GM18870 (cell line): ENCODE results near the gene TRMT1L.
"Not testable (repeated sequence)": the region's sequence is repeated elsewhere in the genome, so short reads cannot be mapped to it uniquely, and the experiment has no call there.

Experiments
- ATAC-seq: cut with Tn5 transposase; IDR thresholded peaks from one replicate; pipeline ENCODE4 v1.9.1; 2021; ENCODE audit warnings: moderate library complexity; ENCODE audit not compliant: unreplicated experiment

TRMT1L gene, protein sequence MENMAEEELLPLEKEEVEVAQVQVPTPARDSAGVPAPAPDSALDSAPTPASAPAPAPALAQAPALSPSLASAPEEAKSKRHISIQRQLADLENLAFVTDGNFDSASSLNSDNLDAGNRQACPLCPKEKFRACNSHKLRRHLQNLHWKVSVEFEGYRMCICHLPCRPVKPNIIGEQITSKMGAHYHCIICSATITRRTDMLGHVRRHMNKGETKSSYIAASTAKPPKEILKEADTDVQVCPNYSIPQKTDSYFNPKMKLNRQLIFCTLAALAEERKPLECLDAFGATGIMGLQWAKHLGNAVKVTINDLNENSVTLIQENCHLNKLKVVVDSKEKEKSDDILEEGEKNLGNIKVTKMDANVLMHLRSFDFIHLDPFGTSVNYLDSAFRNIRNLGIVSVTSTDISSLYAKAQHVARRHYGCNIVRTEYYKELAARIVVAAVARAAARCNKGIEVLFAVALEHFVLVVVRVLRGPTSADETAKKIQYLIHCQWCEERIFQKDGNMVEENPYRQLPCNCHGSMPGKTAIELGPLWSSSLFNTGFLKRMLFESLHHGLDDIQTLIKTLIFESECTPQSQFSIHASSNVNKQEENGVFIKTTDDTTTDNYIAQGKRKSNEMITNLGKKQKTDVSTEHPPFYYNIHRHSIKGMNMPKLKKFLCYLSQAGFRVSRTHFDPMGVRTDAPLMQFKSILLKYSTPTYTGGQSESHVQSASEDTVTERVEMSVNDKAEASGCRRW

DNA sequence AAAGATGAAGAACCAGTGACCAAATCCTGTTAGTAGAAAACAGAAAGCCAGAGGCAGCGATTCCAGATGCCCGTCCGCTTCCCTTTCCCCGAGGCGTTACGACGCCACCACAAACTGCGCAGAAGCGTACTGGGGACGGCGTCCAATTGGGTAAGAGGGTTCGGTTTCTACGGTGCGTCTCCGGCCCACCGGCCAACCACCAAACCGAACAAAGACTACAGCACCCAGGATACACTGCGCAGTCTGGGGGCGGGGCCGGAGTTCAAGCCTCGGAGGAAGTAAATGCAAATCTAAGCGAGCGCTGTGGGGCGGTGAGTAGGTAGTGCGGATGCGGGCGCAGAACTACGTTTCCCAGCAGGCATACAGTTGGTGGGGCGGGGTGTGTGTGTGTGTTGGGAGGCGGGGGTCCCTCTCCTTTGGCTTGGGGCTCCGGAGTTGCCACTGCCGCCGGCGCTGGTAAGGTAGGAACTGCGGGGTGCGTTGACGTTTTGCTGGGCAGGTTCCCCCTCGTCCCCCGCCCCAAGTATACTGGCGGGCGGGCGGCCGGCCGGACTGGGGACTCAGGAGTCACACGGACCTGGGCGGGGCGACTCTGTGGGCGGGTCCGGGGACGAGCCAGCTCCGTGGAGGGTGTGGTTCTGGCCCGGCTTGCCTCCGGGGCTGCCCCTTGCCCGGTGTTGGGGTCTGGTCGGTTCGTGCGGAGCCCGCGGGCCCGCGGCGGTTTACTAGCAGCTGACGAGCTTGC, at the start of gene TRMT1L, which contains the start of gene SWT1:
Gene TRMT1L (minus strand): TSS at position 100 of the 745 bp plus-strand sequence. CDS start 241 bp downstream, outside the sequence.
Gene SWT1 (plus strand): TSS at position 314 of the 745 bp plus-strand sequence. CDS start 3,675 bp downstream, outside the sequence.
- ATAC-seq = peak; percentile 93

GRCh38 chr1:185200889-185201288, 44.1 kb upstream of the TRMT1L start:
- no peak for ATAC-seq

GRCh38 chr1:185198712-185199111, 42.0 kb upstream of the TRMT1L start:
- not testable (repeated sequence) for ATAC-seq

GRCh38 chr1:185193756-185194155, 37.0 kb upstream of the TRMT1L start:
- ATAC-seq = no peak

- peak; percentile 85 for ATAC-seq
These were observed 13.6 kb upstream of the TRMT1L start for GRCh38 chr1:185170291-185170848.

DNA sequence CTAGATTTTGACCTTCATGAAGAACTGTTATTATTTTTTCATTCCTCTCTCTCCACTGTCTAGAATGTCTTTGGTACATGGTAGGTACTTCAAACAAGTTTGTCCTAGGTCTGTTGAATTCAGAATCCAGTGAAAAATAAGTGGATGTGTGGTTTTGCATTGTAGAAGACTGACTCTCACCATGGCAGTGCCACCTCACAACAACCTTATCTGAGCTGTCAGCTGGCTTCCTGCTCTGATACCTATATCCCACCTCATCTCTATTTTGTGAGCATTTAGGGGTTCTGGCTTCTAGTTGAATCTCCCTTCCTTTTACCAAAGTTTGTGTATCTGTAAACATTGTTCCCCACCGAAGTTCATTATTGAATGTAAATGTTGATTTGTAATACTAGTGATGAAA, 9.4 kb upstream of the TRMT1L start:
- no peak for ATAC-seq

DNA sequence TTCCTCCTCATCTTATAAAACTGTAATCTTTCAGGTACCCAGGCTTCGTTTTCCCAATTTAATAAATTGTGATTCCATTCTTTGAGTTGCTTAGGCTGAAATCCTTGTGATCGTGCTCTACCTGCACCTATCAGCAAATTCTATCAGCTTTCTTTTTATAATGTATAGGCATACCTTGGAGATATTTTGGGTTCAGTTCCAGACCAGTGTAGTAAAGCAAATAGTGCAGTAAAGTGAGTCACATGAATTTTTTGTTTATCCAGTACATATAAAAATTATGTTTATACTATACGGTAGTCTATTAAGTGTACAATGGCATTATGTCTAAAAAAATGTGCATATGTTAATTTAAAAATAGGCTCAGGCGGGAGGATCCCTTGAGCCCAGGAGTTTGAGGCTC, 5.7 kb upstream of the TRMT1L start:
- ATAC-seq = no peak

- ATAC-seq = no peak
These were observed 3.2 kb upstream of the TRMT1L start for GRCh38 chr1:185159966-185160365.

GRCh38 chr1:185158800-185159199, 2.0 kb upstream of the TRMT1L start:
- no peak for ATAC-seq

DNA sequence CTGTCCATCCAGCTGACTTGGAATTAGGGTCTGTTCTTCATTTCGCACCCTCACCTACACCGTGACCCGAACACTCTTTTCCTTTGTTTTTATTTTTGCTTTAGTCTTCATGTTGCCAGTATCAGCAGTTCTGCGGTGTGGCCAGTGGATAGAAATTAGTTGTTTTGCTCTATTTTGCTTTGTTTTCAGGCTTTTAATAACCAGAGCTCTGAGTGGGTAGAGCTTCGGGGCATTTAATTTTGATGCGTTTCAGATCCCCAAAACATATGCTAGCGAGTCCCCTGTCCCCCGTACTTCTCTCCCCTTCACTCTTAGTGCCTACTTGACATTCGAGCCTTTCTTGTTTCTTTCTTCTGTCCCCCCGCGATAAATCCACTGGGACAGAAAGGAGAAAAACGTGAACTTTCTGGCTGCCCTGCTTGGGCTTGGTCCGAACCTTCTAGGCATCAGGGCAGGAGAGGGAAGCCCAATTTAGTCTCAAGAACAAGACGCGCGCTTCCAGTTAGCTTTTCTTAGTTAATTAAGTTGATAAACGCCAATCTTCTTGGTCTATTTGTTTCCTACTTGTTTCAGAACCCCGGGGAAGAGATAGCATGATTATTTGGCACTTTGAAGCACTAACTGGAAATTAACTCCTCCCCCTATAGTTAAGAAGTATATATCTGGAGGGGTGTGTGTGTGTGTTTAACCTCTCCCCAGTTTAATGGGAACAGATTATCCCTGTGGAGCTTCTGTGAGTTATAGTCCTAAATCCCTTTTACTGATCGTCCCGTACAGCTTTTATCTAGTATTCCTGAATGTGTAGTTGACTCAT, 1.1 kb upstream of the TRMT1L start:
- ATAC-seq = no peak

GRCh38 chr1:185156288-185156853, 382 bp downstream of the TRMT1L start:
- peak; percentile 25 for ATAC-seq

DNA sequence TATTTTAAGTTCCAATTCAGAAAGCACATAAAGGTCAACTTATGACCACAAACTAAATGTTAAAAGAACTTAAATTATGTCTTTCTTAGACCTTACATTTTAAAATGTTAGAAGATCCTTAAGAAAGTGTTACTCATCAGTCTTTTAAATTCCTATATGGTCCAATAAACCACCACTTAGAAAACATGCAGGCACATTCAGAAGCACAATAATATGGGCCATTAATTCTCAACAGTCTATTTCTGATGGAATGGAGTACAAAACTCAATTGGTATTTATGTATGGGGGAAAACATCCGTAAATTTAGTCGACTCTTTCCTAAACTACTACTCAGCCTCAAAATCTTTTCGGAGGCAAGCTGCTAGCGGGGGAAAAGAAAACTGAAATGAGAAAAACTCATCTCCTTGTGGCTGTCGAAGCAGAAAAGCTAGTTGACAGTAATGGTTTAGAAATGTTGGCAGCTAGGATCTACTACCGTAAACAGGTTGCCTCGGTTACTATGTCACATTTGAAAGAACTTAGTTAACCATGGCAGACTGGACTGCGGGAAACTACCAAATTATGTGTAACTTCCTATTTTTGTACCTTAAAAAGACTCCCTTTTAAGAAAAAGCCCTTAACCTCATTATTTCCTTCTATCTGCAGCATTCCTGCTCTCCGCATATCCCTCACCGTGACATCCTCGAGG, 1.0 kb downstream of the TRMT1L start:
- no peak for ATAC-seq

- ATAC-seq = no peak
These were observed 1.7 kb downstream of the TRMT1L start for GRCh38 chr1:185154912-185155513.

DNA sequence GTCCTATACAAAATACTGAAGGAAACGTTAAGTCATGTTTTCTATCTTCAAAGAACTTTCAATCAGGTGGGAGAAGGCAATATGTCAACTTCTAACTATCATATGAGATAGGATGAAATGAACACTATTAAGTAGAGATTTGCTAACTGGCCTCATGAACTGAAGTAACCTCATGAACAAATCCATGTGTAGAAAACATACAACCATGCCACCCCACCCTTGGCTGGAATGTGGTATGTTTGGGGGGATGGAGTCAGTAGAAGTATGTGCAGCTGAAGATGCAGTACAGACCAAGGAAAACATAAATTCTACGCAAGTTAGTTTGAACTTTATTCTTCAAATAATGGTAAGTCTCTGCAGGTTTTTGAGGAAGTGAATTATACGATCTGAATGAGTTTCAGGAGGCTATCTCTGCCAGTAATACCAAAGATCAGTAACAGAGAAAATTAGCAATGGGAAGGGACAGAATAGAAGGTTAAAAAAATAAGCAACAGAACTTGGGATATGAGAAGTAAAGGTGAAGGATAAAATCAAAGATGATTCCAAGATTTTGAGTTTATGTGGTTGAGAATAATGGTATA, 4.5 kb downstream of the TRMT1L start:
- no peak for ATAC-seq

DNA sequence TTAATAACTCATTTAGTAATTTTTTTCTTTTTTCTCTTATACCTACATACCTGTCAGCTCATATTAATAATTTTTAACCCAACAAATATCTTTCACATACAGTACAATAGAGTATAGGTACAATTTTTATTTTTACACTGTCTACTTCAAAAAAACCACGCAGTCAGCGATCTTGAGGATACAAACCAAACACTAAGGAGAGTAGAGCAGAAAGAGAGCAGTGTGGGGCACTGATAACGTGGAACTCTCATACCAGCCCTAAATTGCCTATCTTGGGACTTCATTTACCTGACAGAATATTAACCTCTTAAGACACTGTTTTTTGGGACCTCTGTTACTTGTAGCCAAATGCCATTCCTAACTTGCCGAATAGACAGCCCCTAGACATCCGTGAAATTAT, 5.5 kb downstream of the TRMT1L start:
- ATAC-seq = no peak

DNA sequence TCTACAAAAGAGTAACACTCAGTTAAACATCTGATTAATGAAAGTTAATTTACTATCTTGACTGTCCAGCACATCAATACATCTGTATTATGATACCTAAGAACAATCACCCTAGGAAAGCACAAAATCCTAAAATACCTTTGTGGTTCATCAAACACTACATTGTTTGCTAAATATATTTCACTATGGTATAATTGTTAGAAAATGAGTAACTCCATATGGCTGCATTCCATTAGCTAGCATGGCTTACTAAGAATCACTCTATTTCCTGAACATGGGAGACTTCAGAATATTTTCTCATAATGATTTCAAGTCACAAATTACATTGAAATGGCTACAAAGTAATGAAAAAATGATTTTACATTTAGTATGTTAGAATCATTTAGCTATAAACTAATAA, 12.5 kb downstream of the TRMT1L start:
- no peak for ATAC-seq

DNA sequence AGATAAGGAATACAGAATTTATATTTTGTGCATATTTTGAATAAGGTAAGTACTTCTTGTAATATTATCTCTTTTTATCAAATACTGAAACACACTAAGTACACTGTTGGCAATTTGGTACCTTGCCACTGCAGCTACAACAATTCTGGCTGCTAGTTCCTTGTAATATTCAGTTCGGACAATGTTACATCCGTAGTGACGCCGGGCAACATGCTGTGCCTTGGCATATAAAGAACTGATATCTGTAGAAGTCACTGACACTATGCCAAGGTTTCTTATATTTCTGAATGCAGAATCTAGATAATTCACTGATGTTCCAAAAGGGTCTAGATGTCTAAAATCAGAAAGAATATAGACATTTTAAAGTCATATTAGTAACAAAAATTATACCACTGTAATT, 17.5 kb downstream of the TRMT1L start:
- no peak for ATAC-seq

DNA sequence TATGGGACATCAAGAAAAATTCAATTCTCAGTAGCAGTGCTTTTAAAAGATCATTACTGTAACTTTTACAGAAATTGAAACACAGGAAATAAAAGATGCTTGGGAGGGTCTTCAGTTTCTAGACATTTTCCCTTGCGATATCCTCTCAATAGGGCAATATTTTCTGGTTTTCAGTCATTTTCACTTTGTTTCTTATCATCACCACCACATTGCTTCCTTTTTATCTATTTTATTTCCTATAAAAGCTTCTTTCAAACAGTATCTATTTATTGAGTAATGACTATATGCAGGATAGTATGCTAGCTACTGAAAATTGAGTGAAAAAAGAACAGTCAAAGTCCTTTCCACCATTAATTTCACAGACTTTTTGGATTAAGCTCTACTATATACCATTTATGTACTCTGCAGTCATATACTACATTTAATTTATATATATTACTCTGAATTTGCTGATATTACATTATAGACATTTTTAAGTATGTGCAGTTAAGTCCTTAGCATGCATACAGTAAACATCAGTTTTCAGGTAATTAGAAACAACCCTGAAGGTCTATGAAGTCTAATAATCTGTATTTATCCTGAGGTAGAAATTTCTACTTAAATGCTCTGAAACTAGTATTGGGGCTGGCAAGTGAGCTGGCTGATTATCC, 18.7 kb downstream of the TRMT1L start:
- no peak for ATAC-seq
